GM12801 (cell line): Measurements from ENCODE around the gene SPHKAP.

Experiments used
- CTCF ChIP-seq: IDR thresholded peaks from one replicate; pipeline ENCODE4 v1.5.1; 2011; ENCODE audit warnings: control low read depth; ENCODE audit not compliant: insufficient read length; ENCODE audit errors: extremely low read depth

Gene SPHKAP

GRCh38 chr2:228066126-228066798 lies 115.2 kb downstream of the SPHKAP start:
- no peak for TF ChIP-seq CTCF

GRCh38 chr2:228065686-228066085 lies 115.8 kb downstream of the SPHKAP start:
- no peak for TF ChIP-seq CTCF

- TF ChIP-seq CTCF = no peak
Observed at GRCh38 chr2:228064796-228065315, 116.6 kb downstream of the SPHKAP start.

- no peak for TF ChIP-seq CTCF
Observed at GRCh38 chr2:228064024-228064423, 117.5 kb downstream of the SPHKAP start.

- no peak for TF ChIP-seq CTCF
Observed at GRCh38 chr2:228063558-228063957, 117.9 kb downstream of the SPHKAP start.

- no peak for TF ChIP-seq CTCF
Observed at GRCh38 chr2:228059735-228060134, 121.8 kb downstream of the SPHKAP start.

GRCh38 chr2:228056293-228057097 lies 125.0 kb downstream of the SPHKAP start:
- TF ChIP-seq CTCF = no peak
